ENCODE results near the gene SCRT2.

DNA sequence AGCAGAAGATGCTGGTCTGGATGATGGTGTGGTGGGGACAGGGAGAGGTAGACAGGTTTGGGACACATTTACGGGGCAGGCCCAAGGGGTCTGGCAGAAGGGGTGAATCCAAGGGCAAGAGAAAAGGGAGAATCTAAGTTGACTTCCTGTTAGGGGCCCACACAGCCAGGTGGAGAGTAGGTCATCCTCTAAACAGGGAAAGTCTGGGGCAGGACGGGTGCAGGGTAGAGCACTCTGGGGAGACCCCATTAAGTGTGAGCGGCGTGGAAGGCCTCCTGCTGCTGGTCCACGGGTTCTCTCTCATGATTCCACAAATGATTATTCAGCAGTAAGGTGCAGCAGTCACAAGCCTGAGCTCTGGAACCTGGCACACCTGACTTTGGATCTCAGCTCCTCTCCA lies 25.3 kb downstream of the SCRT2 start:
- TF ChIP-seq, protein P1, sequence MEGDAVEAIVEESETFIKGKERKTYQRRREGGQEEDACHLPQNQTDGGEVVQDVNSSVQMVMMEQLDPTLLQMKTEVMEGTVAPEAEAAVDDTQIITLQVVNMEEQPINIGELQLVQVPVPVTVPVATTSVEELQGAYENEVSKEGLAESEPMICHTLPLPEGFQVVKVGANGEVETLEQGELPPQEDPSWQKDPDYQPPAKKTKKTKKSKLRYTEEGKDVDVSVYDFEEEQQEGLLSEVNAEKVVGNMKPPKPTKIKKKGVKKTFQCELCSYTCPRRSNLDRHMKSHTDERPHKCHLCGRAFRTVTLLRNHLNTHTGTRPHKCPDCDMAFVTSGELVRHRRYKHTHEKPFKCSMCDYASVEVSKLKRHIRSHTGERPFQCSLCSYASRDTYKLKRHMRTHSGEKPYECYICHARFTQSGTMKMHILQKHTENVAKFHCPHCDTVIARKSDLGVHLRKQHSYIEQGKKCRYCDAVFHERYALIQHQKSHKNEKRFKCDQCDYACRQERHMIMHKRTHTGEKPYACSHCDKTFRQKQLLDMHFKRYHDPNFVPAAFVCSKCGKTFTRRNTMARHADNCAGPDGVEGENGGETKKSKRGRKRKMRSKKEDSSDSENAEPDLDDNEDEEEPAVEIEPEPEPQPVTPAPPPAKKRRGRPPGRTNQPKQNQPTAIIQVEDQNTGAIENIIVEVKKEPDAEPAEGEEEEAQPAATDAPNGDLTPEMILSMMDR (IDR thresholded peaks at IDR 0.05; ENCODE audit: borderline replicate concordance, extremely low read depth, low read length, poor library complexity, severe bottlenecking) = no peak
- TF ChIP-seq EZH2 (IDR thresholded peaks at IDR 0.05; ENCODE audit: borderline replicate concordance, low read depth, low read length, severe bottlenecking) = no peak

Measured in DND-41 (cell line).